ENCODE measurements around the gene EFCAB9.
"Not testable (repeated sequence)": the region's sequence is repeated elsewhere in the genome, so short reads cannot be mapped to it uniquely, and the experiment has no call there.

The EFCAB9 gene
- total RNA-seq, result 0 reads per million in 3 experiments

DNA sequence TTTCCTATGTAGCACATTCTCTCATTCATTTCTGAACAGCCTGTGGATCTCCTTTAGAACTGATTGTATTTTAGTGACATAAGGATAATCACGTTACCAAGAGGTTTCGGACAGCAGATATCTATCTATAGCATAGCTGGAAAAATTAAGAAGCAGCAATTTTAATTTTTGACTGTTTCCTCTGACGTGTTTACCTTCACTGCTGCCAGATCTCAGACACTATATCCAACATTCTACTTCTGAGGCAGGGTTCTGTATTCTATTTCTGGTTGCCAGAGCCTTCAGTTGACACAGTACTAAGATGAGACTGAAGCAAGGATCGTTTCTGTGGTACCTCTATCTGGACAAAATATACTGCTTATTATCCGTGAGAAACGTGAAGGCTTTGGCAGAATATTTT is at the start of gene EFCAB9:
EFCAB9 (plus strand) TSS at position 301 of the 400 bp plus-strand sequence; CDS start at position 302, 1 bp downstream.
- DNase-seq, result no peak

- DNase-seq, result no peak
Observed at GRCh38 chr5:172144291-172144815, 49.6 kb upstream of the EFCAB9 start.

DNA sequence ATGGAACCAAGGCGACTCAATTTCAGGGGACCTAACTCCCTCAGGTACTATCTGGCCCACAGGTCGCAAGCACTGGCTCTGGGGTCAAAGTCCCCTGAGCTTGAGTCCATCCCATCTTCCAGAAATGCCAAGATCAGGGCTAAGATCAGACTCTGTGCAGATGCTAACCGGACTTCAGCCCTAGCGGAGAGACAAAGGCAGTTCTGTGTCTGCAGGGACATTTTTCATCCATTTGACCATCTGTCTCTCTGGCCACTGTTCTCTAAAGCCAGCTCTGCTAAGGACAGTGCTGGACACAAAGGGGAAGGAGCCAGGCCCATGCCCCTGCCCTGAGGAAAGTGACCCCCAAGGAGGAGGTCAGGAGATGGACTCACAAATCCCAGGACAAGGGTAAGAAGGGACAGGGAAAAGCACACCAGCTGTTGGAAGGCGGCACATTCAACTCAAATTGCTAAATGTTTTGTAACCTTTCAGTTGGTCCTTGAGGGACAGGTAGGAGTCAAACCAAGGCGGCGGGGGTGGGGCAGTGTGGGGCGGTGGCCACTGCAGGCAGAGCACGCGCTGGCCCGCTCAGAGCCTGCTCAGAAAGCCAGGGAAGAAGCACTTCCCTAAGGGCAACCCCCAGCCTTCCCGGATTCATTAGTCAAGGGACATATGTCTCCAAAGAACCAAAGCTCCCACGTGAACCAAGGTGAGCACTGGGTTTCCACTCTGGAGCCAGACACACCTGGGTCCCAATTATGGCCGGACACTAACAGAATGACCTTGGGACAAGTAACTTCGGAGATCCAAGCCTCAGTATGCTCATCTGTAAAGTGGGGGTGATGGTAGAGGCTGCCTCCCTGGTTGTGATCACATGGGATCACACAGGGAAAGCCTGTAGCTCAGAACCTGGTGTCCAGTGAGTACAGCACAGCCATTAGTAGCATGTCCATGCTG is 48.8 kb upstream of the EFCAB9 start:
- no peak for DNase-seq

GRCh38 chr5:172145870-172146747 is 47.9 kb upstream of the EFCAB9 start:
- DNase-seq, result no peak

GRCh38 chr5:172146748-172147092 is 47.3 kb upstream of the EFCAB9 start:
- DNase-seq, result no peak

DNA sequence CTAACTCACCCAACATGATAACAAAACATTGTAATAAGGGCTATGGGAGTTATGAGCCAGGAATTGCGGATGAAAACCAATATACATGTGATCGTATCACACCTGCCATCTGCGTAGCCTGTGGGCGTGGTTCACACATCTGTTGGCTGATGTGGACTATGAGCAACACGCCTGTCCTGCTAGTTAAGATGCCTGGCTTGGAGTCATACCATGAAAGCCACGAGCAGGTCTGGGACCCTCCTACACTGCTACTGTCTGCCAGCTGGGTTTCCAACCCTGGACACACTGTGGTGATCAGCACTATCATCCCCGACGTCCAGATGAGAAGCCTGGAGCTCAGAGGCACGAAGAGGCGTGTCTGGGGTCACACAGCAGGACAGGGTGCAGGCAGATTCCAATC is 46.1 kb upstream of the EFCAB9 start:
- DNase-seq, result no peak

DNA sequence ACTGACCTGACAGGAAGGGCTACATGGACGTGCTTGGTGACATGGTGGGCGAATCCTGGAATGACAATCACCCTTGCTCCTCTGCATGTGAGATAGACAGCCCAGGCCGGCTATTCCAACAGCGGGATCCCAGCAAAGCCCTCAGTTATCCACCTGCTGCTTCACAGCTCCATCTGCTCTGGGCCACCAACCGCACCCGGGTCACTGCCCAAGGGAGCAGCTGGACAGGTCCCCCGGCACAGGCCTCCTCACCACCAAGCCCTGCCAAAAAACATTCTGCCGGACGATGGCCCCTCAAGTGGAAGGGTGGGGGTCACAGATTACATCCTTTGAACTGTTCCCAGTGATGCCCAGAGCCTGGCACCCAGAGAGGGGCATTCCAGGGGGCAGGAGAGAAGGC is 45.6 kb upstream of the EFCAB9 start:
- no peak for DNase-seq

- DNase-seq, result no peak
Observed at GRCh38 chr5:172149073-172149472, 44.9 kb upstream of the EFCAB9 start.

GRCh38 chr5:172149481-172149880 is 44.5 kb upstream of the EFCAB9 start:
- not testable (repeated sequence) for DNase-seq

DNA sequence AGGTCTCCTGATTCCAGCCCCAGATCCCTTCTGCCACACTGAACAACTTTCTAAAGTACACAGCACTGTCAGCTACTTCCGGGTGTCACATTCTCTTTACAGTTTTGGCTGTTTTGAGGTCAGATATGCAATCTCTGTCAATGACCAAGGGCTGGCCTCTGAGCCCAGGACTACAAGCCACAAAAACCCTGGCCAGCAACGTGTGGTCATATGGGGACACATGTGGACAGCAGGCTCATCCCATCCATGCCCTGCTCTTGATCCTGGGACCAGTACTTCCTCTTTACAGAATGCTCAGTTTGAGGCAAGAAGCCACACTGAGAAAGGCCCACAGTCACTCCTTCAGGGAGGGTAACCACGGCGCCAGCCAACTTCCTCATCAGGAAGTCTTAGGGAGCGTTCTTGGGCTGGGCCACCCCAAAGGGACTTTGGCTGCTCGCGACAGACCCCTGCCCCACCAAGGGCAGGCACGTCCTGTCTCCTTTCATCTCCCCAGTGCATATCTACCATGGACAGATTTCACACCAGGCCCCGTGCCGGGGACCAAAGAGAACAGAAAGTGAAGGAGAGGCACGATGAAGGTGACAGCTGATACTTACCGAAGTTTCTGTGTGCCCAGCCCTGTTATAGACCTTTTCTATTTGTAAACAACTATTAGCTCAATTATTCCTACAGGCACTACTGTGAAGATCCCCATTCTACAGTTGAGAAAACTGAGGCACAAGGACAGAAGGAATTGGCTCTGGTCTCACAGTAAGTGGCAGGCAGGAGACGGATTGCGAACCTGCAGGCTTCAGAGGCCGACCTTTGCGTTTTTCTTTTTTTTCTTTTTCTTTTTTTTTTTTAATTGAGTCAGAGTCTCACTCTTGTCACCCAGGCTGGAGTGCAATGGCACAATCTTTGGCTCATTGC is 43.2 kb upstream of the EFCAB9 start:
- peak; percentile 24 for DNase-seq

DNA sequence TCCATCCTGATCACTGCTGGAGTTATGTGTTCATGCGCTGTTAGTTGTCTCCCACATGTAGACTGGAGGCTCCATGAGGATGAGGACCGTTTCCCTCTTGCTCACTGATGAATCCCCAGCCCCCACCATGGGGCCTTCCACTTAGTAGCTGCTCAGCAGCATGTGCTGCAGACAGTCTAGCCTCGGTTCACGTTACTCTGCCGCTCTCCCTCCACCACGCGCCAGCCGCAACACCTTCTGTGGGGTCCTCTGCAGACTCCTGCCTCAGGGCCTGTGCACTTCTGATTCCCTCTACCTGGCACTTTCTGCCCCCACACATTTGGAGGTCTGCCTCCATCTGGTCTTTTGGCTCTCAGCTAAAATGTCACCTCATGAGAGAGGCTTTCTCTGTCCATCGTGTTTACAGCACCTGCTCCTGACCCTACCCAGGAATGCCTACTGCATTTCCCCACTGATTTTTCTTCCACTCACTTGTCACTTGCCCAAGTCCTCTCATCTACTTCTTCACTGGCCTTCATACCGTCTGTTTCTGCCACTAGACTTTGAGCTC is 42.2 kb upstream of the EFCAB9 start:
- no peak for DNase-seq

GRCh38 chr5:172153695-172154094 is 40.3 kb upstream of the EFCAB9 start:
- no peak for DNase-seq

GRCh38 chr5:172155101-172155500 is 38.9 kb upstream of the EFCAB9 start:
- DNase-seq, result not testable (repeated sequence)

DNA sequence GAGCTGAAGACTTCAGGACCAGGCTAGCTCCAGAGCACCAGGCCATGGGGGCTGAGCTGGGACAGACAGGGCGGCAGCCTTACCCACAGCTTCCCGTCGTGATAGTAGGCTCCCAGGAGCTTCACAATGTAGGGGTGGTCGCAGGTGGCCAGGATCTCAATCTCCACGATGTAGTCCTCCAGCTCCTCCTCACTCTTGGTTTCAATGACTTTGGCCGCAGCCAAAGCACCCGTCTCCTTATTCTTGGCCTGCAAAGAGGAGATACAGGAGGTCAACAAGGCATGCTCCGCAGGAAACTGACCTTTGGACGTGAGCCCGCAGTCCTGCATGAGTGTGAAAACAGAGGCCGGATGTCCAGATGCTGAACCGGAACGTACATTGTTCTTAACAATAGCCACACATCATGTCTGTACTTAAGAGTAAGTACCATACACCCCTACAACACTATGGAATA is 37.4 kb upstream of the EFCAB9 start:
- DNase-seq, result no peak

DNA sequence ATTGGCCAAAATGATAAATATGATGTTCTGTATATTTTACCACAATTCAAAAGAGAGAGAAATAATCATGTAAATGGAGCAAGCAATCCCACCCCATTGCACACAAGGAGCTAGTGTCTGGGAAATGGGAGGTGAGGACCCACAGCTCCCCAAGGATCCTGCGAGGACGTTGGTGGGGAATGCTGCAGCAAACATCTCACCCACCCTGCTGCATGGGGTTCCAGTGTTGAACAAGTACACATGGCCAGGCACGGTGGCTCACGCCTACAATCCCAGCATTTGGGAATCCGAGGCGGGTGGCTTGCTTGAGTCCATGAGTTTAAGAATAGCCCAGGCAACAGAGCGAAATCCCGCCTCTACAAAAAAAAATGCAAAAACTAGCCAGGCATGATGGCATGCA is 35.0 kb upstream of the EFCAB9 start:
- no peak for DNase-seq

- no peak for DNase-seq
Observed at GRCh38 chr5:172160506-172160905, 33.5 kb upstream of the EFCAB9 start.

- DNase-seq, result no peak
Observed at GRCh38 chr5:172162323-172162986, 31.5 kb upstream of the EFCAB9 start.

- no peak for DNase-seq
Observed at GRCh38 chr5:172162987-172163343, 31.0 kb upstream of the EFCAB9 start.

GRCh38 chr5:172163346-172163745 is 30.6 kb upstream of the EFCAB9 start:
- DNase-seq, result no peak

- DNase-seq, result no peak
Observed at GRCh38 chr5:172164769-172165212, 29.2 kb upstream of the EFCAB9 start.

- DNase-seq, result no peak
Observed at GRCh38 chr5:172165465-172165864, 28.5 kb upstream of the EFCAB9 start.
